Bronchial epithelial cell (primary cell): ENCODE data around the gene DZANK1. TPM values are rescaled to one million over a fixed set of nuclear protein-coding genes. Genes with fewer than 3 reads are reported as not detected.
A peak's percentile ranks its signal among the peaks of the same experiment; 100 is the strongest.
"Not testable (repeated sequence)": the region's sequence is repeated elsewhere in the genome, so short reads cannot be mapped to it uniquely, and the experiment has no call there.

Experiments used
- DNase-seq: peaks from one replicate; pipeline ENCODE4 v3.0.0-alpha.2; 2010; ENCODE audit warnings: low read depth
- FAIRE-seq: peaks from 2 replicates; lab custom pipeline; 2011; peaks lifted over from hg19 to GRCh38; lab: Jason Lieb, UNC
- H3K27me3 ChIP-seq: 2 replicates; pipeline ENCODE4 v1.5.1; 2011; ENCODE audit warnings: low read length; ENCODE audit not compliant: control insufficient read depth, insufficient read depth
- H3K36me3 ChIP-seq: 2 replicates; pipeline ENCODE4 v1.5.1; 2011; ENCODE audit warnings: low read length; ENCODE audit not compliant: control insufficient read depth, insufficient read depth
- H3K4me3 ChIP-seq: 2 replicates; pipeline ENCODE4 v1.5.1; 2011; ENCODE audit warnings: mild to moderate bottlenecking, low read depth, low read length, control low read depth
- CTCF ChIP-seq: IDR thresholded peaks from 2 replicates; pipeline ENCODE4 v1.5.1; 2011; ENCODE audit warnings: mild to moderate bottlenecking, moderate library complexity, low read length, control low read depth, inconsistent platforms; ENCODE audit not compliant: insufficient read depth, severe bottlenecking
- total RNA-seq: library from RNA; depleted of rRNA; stranded (reverse); fragments of >200 nt; gene quantifications from 2 replicates; pipeline ENCODE4 v1.2.1, GENCODE V29; 2014

The DZANK1 gene
- total RNA-seq, 1 donor from 2014 or later: 0.26 TPM

GRCh38 chr20:18362916-18363315, 103.9 kb downstream of the DZANK1 start:
- DNase-seq (no peak), FAIRE-seq (no peak)
- no peaks in the 10 kb centered on the region for H3K27me3 ChIP-seq
- no peak overlapping the region for H3K4me3 ChIP-seq
- no peak for TF ChIP-seq CTCF
- no peaks in the 10 kb centered on the region for H3K36me3 ChIP-seq

GRCh38 chr20:18361678-18362077, 105.2 kb downstream of the DZANK1 start:
- FAIRE-seq: no peak
- TF ChIP-seq CTCF: no peak

GRCh38 chr20:18360635-18361034, 106.2 kb downstream of the DZANK1 start:
- DNase-seq (peak; percentile 57), FAIRE-seq (peak; percentile 55)
- Histone ChIP-seq H3K4me3 (no peak overlapping the region), H3K36me3 (no peaks in the 10 kb centered on the region), H3K27me3 (no peaks in the 10 kb centered on the region)
- TF ChIP-seq CTCF: no peak

More at GRCh38 chr20:18361678-18362077, 105.2 kb downstream of the DZANK1 start:
- DNase-seq: no peak
- H3K36me3 ChIP-seq: no peaks in the 10 kb centered on the region
- no peak overlapping the region for H3K4me3 ChIP-seq
- H3K27me3 ChIP-seq: no peaks in the 10 kb centered on the region

GRCh38 chr20:18359854-18360253, 107.0 kb downstream of the DZANK1 start:
- no peak for DNase-seq
- no peak for FAIRE-seq
- Histone ChIP-seq H3K36me3 (no peaks in the 10 kb centered on the region), H3K4me3 (no peak overlapping the region), H3K27me3 (no peaks in the 10 kb centered on the region)
- TF ChIP-seq CTCF: no peak

- H3K36me3 ChIP-seq, FAIRE-seq, H3K27me3 ChIP-seq, DNase-seq, H3K4me3 ChIP-seq: not testable (repeated sequence)
Observed at GRCh38 chr20:18349749-18350148, 117.1 kb downstream of the DZANK1 start.

Other genes with a start within 250 kb of the DZANK1 start
- gene ZNF133, start 178.5 kb downstream of the DZANK1 start, total RNA-seq: 30.8 and 33.3 TPM in 2 replicates
- 6.3 and 9.1 TPM in 2 replicates for gene POLR3F, start 360 bp upstream of the DZANK1 start, total RNA-seq
- 12.0 and 18.2 TPM in 2 replicates for gene RBBP9, start 30.2 kb upstream of the DZANK1 start, total RNA-seq
- 81.6 and 119 TPM in 2 replicates for gene SEC23B, start 40.9 kb upstream of the DZANK1 start, total RNA-seq
- 108 and 186 TPM in 2 replicates for gene SMIM26, start 100.4 kb upstream of the DZANK1 start, total RNA-seq
- 197 and 241 TPM in 2 replicates for gene DTD1, start 121.0 kb upstream of the DZANK1 start, total RNA-seq